NCI-H2107 treated with DMSO at 0.1 percent for 48 hours (cell line): ENCODE results near the gene AIFM2.
"Not testable (repeated sequence)": the region's sequence is repeated elsewhere in the genome, so short reads cannot be mapped to it uniquely, and the experiment has no call there.

ENCODE experiments used
- DNase-seq: peaks from one replicate; lab custom pipeline; 2025; ENCODE audit not compliant: unreplicated experiment; lab: John Stamatoyannopoulos, UW

Gene AIFM2

DNA sequence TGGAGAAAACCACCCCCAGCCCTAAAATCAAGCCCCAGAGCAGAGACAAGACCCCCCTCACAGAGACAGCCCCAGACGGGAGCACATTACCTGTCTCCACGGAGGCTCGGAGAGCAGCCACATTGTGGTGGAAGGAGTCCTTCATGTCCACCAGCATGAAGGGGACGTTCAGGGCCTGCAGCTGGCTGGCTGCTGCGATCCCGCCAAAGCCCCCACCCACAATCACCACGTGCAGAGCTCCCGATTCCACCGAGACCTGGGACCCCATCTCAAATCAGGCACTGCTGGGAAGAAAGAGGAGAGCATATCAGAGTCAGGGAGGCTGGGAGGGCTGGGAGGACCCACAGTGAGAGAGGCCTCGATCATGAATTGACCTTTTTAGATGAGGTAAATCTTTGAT lies 8.8 kb downstream of the AIFM2 start:
- DNase-seq, result no peak

DNA sequence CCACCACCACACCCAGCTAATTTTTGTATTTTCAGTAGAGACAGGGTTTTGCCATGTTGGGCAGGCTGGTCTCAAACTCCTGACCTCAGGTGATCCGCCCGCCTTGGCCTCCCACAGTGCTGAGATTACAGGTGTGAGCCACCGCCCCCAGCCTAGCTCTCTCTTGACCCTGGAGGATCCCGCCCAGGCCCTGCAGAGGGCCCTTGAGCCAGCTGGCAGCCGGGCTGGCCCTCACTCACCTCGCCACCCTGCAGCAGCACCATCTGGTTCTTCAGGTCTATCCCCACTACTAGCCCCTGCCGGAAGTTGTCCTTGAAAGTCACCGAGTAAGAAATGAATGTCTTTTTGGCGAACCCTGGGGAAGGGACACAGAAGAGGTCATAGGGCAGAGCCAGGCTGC lies 9.5 kb downstream of the AIFM2 start:
- DNase-seq, result not testable (repeated sequence)

DNA sequence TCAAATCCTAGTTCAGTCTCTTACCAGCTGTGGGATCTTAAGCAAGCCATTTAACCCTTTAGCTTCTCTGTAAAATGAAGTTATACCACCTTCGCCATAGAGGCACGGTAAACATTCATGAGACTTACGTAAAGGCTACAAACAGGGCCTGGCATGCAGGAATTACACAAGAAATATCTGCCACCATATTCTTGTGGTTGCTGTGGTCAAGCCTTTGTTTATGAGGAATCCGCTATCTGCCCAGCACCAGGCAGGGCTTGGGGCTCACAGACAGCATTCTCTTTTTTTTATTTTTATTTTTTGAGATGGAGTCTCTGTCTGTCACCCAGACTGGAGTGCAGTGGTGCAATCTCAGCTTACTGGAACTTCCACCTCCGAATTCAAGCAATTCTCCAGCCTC lies 9.9 kb downstream of the AIFM2 start:
- no peak for DNase-seq

DNA sequence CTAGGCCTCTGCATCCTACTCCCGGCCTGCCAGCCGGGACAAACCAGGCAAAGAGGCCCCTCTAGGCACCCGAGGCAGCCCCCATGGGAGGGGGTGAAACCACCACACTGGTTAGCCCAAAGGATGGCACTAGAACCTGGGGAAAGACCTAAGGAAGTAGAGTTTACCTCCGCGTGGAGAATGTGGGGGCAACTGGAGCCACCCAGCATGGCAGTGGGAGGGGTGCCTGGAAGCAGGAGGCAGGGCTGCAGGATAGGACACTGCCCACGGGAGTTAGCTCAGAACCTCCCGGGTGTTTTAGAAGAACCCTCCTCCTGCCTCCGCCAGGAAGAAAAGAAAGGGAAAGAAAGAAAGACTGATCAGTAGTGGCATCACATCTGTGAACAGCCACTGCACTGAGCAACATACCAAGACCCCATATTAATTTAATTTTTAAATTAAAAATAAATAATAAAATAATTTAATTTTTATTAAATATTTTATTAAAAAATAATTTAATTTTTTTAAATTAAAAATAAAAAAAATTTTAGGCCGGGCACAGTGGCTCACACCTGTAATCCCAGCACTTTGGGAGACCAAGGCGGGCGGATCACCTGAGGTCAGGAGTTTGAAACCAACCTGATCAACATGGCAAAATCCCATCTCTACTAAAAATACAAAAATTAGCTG lies 11.2 kb downstream of the AIFM2 start:
- no peak for DNase-seq

DNA sequence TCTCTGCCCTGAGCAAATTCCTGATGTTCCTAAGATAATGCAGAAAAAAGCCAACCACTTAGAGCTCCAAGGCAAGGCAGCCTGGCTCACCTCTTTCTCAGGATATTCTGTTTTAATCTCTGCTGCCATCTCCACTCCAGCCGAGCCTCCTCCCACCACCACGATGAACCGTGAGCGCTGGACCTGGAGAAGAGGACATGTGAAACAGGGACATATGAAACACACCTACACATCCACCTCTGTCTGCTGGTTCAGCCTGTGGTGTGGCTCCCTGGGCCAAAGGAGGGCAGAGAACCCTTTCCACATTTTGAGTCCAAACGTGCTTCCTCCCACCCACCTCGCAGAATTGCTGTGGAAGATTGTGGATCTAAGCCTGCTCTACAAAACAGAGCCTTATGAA lies 12.2 kb downstream of the AIFM2 start:
- DNase-seq, result no peak

DNA sequence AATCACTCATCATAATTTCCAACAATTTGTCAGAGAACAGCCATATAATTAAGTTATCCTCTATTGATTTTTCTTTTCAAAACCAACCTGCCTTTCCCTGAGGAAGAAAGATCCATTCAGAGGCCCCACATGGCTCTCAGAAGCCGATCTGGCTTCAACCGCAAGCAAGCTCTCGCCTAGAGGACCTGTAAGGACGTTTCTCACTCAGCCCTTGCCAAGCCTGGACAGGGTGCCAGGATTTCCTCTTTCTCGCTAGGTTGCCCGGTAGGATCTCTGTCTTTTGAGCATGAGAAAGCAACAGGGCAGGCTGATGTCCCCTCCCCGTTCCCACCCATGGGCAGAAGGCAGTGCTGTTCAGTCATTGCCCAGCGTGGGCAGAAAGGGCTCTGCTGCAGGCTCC lies 13.0 kb downstream of the AIFM2 start:
- no peak for DNase-seq

DNA sequence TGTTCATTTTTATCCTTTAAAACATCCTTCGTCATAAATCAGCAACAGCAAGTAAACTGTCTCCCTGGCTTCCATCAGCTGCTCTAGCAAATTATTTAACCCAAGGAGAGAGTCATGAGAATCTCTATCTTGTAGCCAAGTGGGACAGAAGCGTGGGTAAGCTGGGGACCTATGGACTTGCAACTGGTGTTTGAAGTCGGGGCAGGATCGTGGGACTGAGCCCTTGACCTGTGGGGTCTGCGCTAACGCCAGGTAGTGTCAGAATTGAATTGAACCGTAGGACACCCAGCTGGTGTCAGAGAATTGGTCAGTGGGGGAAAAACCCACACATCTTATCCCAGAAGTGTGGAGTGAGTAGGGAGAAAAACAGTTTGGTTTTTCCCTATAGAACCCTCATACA lies 13.4 kb downstream of the AIFM2 start:
- no peak for DNase-seq

DNA sequence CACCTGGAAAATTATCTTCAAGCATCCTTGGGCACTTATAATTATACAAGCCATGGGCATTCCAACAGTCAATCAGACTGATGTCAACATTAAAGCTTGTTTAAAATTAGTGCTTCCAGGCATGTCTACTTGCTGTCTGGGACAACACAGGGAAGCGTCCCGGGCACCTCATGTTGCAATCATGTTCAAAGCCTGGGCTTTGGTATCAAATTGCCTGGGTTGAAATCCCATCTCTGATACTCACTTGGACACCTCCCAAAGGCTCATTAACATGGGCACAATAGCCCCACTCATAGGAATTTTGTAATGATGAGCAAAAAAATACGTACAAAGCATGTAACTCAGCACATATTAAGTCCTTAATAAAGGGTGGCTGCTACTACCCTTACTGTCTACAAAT lies 14.4 kb downstream of the AIFM2 start:
- DNase-seq, result no peak

DNA sequence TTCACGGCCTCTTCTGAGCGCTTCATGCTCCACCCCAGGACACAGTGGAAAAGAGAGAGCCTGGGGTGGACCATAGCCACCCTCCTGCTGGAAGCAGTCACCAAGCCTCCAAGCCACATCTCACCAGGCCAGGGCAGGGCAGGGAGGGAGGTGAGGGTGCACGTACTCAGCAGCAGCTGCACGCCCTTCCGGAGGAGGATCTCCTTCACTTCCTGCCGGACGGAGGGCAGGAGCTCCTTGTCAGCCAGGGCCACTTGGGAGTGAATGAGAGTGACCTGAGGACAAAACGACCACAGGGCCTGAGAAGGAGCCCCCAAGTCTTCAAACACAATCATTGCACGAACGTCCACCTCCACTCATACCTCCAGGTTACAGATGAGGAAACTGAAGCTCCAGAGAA lies 15.0 kb downstream of the AIFM2 start:
- DNase-seq, result no peak

DNA sequence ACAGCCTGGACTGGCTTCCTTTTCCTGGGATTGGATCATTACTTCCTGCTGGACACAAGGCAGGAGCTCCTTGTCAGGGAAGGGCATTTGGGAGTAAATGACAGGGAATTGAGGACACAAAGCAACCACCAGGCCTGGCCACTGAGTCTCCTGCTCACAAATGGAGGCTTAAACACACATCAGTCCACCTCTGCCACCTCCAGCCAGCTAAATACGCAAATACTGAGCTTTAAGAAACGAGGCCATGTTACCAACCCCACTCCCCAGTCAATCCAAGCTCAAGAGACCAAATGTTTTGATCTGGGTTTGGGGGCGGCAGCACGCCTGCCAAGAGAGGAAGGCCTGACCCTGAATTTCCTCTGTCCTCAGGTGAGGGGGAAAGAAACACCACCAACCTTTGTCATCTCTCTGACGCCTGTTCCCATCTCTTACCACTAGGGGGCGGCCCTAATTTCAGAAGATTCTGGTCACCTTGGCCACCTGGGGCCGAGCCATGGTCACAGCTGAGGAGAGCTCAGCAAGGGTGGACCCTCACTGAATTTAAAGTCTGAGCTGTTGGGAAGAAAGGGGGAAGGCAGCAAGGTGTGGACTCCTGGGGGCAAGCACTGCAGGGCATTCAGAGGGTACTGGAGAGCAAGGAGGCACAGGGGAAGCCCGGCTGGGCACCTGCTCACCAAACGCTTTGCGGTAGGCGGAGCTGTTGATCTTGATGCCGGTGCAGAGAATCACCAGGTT lies 16.5 kb downstream of the AIFM2 start:
- DNase-seq, result no peak

DNA sequence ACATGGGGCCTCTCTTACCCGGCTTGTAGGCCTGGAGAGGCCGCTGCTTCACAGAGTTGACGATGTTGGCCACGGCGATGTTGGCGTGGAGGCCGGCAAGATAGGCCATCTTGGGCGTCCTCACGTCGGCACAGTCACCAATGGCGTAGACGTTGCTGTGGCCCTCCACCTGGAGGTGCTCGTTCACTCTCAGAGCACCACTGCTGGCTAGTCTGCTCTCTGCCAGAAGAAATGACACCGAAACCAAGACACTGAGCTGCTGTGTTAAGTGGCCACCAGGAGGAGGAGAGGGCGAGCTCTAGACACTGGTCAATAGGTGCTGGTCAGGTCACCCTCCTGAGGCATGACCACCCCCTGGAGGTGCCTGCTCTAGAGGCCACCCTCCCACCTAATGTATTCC lies 17.7 kb downstream of the AIFM2 start:
- no peak for DNase-seq

DNA sequence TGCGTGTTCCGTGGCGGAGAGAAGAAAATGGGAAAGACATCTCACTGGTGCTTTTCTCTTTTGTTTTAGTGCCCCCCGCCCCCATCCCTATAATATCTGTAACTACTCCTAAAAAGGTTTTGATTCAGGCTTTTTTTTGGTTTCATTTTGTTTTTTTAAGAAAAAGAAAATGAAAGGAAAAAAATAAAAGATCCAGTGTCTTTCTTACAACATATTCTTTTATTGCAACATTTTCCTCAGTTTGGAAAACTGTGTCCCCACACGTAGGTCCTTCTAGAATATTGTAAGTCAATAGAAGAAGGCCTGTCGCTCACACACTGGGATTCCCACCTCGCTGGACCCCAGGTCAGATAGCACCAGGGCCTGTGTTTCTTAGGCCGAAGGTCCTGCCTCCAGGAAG lies 20.6 kb downstream of the AIFM2 start:
- DNase-seq, result no peak

DNA sequence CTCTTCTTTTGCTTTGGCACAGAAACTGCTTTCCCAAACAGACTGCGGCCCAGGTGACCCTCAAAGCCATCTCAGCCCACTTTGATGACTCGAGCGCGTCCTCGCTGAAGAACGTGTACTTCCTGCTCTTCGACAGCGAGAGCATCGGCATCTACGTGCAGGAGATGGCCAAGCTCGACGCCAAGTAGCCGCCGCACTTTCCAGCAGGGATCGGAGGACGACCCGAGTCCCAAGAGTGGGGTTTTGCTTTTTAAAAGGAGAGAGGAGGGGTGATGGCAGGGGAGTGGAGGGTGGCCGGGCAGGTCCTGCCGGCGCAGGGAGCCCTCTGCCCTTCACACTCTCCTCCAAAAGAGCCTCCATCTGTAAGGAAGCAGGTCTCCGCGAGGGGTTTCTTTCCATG lies 21.1 kb downstream of the AIFM2 start:
- no peak for DNase-seq

DNA sequence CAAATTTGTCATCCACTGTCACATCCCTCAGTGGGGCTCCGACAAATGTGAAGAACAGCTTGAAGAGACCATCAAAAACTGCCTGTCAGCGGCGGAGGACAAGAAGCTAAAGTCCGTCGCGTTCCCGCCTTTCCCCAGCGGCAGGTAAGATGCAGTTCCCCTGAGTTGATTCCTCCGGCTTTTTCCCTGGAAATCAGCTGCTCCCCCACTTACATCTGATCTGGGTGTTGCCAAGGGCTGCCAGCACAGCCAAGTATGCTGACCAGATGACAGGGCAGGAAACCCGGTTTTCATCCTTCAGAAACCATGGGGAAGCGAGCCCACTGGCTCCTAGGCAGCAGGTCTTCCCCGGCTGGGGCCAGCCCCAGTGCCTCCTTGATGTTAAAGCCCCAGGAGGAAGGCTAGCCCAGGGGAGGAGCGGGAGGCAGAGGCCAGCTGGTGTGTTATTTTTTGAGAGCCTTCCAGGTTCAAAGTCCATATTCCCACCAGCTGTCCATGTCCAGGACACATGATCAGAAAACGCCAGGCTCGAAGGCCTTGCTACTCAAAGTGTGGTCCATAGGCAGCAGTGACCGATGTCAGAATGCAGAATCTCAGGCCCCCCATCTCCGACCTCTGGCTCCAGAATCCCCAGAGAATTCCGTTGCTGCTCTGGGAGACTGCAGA lies 23.4 kb downstream of the AIFM2 start:
- DNase-seq, result no peak

DNA sequence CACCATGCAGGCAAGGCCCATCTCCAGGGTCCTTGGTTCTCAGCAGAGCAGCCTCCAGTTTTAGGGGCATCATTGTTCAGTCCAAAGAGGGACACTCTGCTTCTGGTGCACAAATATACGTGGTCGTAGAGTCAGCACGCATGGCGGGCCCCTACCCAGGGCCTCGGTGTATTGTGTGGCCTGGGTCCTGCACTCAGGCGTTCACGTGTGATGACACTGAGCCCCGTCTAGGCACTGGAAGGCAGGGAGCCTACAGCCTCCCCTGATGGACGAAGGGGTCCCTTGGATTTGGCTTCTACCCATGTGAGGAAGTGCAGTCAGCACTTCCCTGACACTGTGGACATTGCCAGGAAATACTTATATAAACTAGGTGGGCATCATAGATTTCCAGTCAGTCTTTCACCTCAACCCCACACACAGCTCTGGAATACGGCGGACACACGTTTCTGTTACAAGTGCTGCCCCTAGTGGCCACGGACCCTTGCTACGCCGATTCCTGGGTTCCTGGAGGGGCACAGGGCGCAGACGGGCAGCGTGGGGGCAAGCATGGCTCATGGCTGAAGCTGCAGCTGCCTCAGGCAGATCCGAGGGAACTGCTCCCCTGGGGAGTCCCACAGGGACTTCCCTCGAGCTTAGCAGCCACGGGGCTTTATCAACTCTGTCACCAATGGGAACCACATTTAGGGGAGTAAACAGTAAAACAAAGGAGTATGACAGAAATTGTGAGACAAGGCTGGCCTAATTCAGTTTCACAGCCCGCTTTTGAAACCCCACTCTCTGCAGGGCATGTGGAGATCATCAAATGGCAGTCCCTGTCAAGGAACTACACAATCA lies 25.4 kb downstream of the AIFM2 start:
- DNase-seq, result no peak

DNA sequence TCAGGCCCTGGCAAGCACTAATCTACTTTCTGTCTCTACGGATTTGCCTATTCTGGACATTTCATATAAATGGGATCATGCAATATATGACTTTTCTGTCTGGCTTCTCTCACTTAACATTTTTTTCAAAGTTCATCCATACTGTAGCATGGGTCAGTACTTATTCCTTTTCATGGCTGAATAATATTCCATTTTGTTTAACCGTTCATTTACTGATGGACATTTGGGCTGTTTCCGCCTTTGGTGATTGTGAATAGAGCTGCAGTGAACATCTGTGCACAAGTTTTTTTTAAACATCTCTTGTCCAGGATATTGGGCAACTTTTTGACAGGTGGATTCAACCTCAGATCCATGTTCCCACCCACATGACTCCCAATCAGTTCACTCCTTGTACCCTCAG lies 31.0 kb downstream of the AIFM2 start:
- DNase-seq, result no peak

DNA sequence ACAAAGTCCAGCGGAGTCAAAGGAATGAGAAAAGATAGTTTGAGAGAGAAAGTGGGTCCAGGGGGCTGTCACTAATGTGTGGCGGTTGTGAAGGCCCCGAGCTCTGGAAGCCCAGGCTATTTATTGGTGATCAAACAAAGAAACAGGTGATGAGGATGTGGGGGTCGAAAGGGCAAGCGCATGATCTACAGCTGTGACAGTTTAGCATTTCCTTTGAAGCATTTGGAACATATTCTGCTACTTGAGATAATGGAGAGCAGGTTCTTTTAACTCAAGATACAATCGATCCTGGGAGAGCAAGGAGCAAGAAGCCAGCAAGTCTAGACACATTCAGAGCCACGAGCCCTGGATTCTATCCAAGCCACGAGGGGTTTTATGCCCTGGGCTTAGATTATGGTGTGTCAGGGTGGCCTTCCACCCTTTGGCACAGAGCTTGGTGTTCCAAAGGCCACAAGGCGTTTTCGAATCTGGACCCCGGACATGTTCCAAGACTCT lies 31.5 kb downstream of the AIFM2 start:
- not testable (repeated sequence) for DNase-seq

DNA sequence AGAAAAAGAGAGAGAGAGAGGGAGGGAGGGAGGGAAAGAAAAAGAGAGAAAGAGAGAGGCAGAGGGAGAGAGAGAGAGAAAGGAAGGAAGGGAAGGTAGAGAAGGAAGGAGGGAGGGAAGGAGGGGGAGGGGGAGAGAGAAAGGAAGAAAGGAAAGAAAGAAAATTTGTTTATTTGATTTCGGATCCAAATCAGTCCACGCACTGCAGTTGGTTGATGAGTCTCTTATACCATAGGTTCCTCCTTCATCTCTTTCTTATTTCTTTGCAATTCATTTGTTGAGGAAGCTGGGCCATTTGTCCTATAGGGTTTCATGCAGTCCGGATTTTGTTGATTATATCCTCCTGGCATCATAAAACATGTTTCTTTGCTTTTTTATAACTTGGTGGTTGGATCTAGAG lies 34.4 kb downstream of the AIFM2 start:
- no peak for DNase-seq

DNA sequence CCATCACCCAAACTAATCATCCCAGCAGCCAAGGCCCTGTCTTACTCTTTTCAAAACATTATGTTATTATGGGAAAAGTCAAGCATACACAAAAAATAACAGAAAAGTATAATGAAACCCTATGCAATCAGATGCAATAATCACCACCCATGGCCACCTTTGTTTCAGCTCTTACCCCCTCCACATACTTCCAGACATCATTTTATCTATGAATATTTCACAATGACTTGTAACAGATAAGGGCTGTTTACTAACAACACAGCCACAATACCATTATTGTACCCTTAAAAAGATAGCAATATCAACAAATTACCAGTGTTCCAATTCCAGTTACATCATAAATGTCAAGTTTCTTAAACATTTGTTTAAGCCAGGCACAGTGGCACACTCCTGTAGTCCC lies 35.2 kb downstream of the AIFM2 start:
- no peak for DNase-seq

DNA sequence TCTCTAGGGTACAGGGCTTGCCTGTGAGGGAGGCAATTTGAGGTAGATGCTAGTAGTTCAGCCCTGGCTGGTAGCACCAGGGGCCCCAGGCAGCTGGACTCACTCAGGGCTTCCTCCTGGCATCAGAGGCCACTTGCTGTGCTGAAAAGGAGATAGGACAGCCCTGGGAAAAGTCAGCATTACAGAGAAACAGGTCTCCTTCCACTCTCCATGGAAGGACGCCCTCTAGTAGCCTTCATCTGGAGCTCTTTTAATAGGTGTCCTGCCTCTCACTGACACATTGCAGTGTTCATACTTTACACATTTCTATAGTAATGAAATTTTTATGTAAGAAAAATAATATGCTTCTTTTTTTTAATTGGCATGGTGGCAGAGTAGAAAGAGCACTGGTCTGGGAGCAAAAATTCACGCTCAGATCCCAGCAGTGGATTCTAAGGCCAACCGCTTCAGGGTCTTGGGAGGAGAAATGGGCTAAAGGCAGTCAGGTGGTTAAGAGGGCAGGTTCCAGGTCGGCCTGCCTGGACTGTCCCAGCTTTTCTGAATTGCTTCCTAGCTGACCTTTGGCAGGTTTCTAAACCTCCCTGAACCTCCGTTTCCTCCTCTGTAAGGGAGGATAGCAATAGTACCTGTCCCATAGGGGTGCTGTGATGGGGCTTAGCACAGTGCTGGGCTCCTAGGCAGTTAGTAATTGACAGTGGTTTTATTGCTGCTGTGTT lies 35.8 kb downstream of the AIFM2 start:
- no peak for DNase-seq
